GM21825 (cell line): ENCODE results near the gene SEMA4D.
A peak's percentile ranks its signal among the peaks of the same experiment; 100 is the strongest.
"Not testable (repeated sequence)": the region's sequence is repeated elsewhere in the genome, so short reads cannot be mapped to it uniquely, and the experiment has no call there.

Experiments
- ATAC-seq: cut with Tn5 transposase; IDR thresholded peaks from one replicate; pipeline ENCODE4 v1.9.1; 2021; ENCODE audit warnings: mild to moderate bottlenecking, moderate library complexity; ENCODE audit not compliant: unreplicated experiment

Gene SEMA4D

DNA sequence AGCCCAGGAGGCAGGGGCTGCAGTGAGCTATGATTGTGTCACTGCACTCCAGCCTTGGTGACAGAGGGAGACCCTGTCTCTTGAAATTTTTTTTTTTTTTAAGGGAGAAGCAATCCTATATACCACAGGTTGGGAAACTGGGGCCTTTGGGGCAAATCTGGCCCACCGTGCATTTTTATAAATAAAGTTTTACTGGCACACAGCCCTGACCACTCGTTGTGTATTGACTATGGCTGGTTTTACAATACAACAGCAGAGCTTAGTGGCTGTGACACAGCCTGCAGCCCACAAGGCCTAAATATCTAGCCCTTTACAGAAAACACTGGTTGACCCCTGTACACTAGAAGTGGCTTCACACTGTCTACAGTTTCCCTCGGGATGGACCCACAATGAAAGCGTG, 121.6 kb downstream of the SEMA4D start:
- ATAC-seq: no peak

DNA sequence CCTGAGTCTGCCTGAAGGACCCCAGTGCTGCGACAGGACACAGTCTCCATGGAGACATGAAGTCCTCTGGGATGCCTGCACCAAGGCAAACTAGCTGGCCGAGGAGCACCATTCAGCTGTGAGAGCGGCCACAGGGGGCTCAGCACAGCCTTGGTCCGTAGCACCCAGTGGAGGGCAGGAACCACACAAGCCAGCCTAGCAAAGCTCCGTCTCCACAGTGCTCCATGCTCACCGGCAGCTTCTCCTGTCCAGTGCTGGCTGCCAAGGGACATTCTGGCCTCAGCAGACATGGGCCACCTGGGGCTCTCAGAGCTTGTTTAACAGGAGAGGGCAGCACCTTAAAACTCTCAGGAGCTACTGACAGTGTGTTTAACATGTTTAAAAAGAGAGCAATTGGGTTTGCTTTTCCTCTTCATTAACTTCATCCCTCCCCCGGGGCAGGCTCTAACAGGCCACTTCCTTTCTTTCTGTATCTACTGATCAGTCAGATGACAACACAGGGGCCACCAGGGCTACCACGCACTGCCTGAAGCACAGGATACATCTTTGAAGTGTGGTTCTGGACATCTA, 122.6 kb downstream of the SEMA4D start:
- peak; percentile 76 for ATAC-seq

DNA sequence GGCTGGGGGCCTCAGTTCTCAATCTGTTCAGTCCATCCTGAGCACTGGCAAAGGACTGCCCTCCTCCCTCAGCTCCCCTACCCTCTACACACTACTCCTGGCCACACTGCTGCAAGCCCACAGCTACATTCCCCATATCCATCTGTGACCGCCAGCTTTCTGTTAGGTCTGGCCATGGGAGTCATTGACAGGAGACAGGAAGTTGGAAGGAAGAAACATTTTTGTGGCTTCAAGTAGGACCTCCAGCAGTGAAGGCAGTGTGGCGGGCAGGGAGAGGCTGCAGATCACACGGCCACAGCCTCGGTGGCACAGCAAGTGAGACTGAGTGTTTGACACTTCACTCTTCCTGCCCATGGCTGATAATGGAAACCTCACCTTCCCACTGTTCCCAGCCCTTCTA, 123.7 kb downstream of the SEMA4D start:
- no peak for ATAC-seq

DNA sequence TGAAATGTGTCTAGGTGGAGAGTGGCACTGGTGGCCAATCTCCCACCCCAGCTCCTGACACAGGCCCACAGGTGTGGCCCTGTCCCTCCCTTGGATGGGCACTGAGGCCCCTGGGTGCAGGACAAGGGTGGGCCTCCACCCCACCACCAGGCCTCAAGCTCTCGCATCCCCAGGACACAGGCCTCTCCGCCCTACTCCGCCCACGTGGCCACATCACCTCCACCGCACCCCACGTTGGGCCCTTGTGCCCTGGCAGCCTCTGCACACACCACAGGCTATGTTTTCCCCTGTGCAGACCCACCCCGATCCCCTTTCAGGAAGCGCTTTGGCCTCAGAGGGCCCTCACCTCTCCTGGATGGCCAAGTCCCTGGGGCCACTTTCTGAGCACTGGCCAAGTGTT, 124.9 kb downstream of the SEMA4D start:
- no peak for ATAC-seq

DNA sequence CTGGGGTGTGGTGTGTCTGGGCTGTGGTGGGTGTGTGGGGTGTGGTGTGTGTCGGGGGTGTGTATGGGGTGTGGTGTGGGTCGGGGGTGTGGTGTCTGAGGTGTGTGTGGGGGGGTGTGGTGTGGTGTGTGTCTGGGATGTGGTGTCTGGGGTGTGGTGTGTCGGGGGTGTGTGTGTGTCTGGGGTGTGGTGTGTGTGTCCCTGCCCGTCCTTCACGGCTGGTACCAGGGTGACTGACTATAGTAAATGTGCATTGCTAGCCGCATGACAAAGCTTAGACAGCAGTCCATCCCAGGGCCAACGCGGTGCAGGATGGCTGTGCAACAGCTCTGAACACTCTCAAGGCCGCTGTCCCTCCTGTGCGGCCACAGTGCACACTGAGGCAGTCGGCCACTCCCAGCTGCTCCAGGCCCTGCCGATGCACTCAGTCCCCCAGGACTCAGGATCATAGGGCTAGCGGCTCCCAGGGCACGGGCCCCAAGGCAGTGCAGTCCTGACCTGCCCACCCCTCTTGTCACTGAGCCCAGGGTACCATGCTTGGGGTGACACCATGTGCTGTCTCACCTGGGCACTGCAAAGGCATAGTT, 125.6 kb downstream of the SEMA4D start:
- no peak for ATAC-seq

DNA sequence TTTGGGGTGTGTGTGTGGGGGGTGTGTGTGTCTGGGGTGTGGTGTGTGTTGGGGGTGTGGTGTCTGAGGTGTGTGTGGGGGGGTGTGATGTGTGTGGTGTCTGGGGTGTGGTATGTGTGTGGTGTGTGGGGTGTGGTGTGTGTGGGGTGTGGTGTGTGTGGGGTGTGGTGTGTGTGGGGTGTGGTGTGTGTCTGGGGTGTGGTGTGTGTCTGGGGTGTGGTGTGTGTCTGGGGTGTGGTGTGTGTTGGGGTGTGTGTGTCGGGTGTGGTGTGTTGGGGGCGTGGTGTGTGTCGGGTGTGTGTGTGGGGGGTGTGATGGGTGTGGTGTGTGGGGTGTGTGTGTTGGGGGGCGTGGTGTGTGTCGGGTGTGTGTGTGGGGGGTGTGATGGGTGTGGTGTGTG, 126.1 kb downstream of the SEMA4D start:
- ATAC-seq: not testable (repeated sequence)

DNA sequence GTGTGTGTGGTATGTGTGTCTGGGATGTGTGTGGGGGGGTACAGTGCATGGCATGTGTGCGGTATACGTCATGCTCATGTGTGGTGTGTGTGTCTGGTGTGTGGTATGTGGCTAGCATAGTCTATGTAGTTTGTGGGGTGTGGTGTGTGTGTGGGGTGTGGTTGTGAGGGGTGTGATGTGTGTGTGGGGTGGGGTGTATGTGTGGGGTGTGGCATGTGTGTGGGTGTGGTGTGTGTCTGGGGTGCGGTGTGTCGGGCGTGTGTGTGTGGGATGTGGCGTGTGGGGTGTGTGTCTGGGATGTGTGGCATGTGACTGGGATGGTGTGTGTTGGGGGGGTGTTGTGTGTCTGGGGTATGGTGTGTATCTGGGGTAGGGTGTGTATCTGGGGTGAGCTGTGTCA, 127.3 kb downstream of the SEMA4D start:
- no peak for ATAC-seq

DNA sequence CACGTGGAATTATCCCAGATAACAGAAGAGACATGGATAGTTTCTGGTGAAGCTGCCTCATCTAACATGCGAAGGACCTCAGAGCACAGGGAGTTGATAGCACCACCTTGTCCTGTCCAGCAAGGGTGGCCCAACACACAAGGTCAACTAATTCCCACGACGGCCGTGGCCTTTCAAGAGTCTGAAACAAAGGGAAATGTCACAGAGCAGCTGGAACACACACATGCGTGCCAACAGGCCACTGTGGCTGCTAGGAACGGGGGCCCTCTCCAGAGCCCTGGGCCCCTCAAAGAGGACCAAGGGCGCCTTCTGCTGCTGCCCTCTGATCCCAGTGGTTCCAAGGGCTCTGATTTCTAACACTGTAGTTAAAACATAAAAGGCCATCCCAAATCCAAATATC, 128.9 kb downstream of the SEMA4D start:
- no peak for ATAC-seq

DNA sequence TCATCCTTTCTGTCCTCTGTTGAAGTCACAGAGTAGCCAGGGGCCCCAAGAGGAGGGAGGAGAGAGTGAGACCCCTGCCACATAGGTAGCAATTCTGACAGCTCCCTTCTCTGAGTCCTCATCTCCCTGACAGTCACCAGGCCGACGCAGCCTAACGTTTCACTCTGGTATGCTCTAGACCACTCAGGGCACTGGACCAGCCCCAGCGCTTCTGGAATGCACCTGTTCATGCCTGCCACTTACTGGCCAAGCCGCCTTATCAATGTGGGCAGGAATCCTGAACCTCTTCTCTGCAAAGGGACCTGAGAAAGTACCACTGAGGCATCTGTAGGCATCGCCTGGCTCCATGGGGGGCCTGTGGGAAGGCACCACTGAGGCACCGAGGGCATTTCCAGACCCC, 129.4 kb downstream of the SEMA4D start:
- no peak for ATAC-seq

DNA sequence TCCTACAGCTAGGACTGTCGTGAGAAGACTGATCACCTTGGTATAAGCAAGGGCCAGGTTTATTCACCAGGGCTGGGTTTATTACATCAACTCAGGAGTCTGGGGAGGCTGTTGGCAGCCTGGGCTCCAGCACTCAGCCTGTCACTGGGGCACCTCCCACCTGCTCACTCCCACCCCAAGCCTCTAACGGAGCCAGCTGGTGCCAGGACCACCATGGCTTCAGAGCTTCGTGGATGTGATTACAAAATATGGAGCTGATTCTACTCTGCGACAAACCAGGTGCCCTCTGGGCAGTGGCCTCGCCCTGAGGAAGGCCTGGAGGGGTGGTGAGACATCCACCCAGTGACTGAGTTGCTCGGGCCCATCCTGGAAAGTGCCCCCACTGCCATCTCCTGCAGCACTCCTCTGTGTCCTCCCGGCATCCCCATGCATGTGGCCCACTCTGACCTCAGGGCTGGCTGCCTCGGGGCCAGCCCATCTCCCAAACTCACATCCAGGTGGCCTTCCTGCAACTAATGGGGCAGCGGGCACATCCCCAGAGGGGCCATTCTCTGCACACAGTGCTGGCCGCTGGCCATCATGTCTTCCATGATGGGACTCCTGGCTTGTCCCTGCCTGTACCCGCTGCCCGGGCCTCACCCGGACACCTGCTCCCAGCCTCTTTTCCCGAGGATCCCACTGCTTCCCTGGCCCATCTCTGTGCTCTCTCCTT, 130.0 kb downstream of the SEMA4D start:
- ATAC-seq: no peak

DNA sequence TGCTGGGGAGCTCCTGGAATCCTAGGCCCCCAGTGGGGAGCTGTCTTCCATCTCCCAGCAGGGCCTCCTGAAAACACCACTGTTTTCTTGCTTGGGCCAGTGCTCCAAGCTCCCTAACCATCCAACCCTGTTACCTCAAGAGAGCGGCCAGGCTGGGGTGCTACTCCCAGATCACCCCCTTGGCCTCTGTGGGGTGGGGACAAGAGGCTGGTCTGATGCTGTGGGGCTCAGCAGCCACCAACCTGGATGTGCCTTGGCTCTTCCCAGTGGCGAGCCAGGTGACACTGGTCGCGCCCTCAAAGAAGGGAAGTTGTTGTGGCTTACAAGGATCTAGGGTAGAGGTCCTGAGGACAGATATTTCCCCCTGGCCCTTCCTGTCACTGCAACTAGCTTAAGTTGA, 130.6 kb downstream of the SEMA4D start:
- ATAC-seq: no peak

DNA sequence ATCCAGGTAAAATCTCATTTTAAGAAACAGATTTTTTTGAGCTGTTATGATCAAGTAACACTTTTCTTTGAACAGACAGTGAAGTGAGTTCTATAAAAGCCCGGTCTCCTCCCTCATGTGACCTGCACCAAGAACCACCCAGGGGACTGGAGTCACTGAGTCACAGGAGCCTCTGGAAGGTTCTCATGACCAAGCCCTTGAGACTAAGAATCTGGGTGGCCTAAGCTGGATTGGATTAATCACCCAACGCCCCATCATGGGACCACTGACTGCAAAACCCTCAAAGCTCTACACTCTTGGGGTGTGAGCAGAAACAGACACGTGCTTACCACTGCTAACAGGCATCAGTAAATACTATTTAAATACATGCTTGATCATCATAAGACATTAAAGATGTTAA, 131.2 kb downstream of the SEMA4D start:
- no peak for ATAC-seq

DNA sequence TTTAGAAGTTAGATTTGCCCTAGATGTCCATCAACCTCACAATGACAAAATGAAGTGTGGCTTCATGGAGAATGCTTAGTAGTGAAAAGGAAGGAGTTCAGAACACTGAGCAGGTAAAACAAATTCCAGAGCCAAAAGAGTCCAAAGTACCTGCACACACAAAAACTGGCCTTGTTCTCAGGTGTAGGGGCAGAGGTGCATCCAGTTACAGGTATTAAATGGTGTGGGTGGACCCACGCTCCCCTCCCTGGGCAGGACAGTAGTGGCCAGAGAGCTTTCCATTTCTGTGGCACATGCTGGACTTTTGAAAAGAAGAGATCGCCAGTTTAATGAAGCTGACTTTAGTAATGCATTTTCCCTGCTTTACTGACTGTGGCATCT, 132.4 kb downstream of the SEMA4D start:
- no peak for ATAC-seq

DNA sequence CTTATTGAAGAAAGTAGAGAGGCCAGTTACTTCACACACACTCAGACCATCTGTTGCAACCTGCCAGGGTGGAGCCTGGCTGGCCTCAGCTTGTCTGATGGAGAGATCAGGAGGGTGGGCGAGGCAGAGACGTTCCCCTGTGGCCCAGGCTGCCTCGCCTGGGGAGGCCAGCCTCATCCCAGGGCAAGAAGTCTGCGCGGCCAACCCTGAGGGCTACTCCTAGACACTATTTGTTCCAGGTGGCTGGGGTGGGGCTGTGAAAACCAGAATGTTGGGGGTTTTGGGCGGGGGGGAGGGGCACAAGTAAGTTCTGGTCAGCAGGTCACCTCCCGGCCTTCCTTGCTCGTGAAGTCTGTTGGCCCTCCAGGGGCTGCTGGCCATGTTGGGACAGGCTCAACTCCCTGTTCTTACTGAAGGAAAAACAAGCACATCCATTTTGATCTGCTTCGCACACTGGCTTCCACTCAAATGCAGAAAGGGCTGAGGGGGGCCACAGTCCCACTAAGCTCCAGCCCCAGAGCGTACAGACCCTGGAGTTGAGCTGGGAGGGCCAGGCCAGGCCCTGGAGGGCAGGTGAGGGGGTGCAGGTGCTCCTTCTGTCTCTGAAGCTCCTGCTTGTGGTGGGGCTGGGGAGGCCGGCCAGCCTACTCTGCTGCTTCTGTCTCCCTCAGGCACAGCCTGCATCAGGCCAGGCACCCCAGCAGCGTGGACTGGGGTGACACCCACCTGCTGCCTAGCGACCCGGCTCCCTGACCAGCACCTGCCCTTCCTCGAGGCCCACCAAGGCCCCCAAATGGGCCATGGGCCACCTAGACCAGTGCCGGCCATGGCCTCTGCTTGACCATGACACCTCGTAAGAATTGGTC, 133.0 kb downstream of the SEMA4D start:
- ATAC-seq: no peak

DNA sequence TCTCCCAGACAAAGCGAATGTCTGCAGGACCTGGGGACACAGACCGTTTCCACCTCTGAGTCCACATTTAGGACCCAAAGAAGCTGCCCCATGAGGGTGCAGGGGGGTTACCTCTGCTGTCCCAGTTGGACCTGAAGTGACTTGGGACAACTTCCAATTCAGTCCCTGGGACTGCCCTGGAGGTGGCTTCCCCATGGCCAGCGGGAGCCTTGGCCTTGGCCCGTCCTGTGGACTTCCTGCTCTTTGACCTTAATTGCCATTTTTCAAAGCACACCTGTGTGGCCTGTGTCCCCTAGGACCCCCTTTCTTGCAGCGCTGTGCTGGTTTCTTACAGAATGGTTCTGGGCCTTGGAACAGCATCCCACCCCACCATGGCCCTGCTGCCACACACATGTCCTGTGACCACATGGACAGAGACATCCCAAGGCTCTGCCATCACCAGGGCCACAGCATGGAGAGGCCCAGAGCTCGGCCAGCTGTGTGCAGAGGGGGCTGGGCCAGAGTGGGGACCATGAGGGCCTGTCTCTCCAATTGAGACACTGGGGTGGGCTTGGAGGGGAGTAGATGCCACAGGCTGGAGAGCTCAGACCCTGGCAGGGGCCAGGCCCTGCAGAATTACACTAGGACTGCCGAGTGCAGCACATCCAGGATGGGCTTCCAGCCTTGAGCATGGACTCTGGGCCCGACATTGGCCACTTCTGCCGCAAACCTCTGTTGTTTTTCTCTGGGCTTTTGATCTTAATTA, 133.8 kb downstream of the SEMA4D start:
- no peak for ATAC-seq

DNA sequence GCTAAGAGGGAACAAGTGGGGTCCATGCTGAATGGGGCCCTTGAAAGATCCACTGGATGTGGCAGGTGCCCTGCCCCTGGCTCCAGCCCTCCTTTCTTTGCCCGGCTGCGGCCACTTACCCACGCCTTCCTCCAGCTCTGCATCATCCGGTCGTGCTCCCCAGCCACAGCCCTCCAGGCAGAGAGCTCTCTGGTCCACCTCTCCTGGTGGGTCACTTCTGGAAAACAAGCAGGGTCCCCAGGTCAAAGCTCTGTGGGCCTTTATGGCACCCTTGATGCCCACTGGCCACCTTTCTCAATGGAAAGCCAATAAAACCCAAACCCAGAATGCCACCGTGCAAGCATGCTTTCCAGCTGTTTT, 134.6 kb downstream of the SEMA4D start:
- ATAC-seq: no peak

DNA sequence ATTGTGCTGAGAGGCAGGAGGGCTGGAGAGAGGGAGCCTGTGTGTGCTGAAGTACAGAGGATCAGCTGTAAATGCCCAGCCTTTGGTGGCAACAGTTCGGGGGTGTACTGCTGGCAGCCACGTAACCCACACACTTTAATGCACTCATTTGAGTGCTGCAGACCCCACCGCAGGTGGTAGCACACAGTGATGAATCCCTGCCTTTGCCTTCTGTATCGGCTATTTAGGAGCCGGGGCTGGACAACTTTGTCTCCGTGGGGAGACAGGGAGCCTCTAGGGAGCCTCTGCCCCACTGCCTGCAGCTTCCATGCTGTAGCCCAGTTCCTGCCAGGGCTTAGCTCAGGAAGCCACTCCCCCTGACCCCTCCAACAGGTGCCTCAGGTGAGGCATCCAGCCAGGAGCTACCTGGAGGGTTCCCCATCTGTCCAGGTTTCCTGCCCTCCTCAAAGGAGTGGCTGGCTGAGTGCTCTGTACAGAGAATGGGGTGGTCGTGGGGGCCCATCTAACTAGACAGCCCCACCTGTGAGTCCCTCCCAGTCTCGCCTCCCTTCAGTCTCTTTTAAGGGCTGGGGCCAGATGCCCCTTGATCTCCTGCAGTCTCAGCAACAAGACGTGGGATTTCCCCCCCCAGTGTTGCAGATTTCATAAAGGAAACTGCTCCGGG, 135.1 kb downstream of the SEMA4D start:
- no peak for ATAC-seq

DNA sequence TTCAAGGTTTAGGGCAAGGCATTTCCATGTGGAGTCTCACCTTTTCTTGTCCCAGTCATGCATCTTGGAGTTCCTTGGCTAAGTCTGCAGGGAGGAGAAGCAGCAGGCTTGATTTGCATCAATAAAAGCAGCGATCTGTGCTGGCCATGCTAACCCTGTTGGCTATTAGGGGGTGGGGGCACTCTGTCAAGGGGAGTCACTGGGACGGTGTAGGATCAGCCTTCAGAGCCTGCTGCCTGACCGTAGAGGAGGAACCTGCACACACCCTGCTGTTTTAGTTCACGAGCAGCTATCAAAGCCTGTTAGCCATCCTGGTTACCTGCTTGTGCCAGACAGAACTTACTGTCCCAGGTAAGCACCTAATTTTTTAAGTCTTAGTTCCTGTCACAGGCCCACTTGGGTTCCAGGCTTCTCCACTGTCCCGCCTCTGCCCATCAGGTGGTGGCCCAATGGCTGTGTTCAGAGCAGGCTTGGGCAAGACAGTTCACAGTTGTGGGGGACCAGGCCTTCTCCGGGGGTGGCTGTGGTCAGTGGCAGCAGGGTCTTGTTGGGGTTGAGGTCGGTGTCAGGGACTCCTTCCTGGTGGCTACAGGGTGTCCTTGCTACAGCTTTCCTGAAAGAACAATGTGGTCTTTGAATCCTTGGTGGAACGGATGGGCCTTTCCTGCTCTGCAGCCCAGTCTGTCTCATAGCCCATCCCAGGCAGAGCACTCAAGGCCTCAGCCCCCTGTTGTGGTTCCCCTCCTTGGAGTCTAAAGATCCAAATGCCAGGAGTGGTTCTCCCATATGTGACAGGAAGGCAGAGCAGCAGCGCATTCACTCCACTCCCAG, 135.9 kb downstream of the SEMA4D start:
- no peak for ATAC-seq

DNA sequence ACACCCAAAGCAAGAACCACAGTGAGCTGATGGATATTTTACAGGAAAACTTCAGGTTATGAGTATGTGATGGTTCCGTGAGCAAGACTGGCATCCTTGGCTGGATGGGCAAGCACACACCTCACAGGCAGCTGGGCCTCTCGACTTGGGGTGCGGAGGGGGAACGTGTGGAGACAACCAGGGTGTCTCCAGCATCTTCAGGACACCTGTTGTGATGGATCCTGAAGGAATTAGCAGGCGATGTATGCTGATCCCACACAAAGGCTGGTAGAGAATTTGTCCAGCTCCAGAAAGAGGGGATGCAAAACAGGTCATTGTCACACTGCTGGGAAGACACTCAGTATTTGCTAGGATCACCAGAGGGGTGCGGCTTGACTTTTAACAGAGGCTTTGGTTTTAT, 136.9 kb downstream of the SEMA4D start:
- no peak for ATAC-seq

DNA sequence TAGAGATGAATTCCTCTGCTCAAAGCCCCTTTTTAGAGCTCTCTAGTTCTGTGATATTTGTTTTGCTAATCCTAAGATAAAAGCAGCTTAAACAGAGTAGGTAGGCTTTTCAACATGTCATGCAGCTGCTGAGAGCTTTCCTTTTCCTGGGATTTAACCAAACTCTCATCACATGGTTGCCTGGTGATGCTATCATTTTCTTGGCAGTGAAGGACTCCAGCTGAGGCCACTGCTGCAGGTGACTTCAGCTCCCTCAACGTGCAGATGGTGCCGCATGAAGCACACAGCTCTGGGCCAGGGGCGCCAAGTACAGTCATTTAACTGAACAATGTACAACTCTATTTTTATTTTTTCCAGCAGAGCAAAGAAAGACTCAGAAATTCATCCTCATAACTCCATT, 137.4 kb downstream of the SEMA4D start:
- ATAC-seq: no peak
